Measurements from ENCODE around the gene RAB3GAP2. TPM values are rescaled to one million over a fixed set of nuclear protein-coding genes. Genes with fewer than 3 reads are reported as not detected.

The RAB3GAP2 gene
- total RNA-seq, 1 donor from 2014 or later, result 33.0 TPM

- Histone ChIP-seq H3K36me3 (ENCODE audit: control insufficient read depth, insufficient read depth, low read length) (no peaks in the 10 kb centered on the region), H3K4me3 (ENCODE audit: low read depth, low read length) (no peak overlapping the region), H3K27me3 (ENCODE audit: control insufficient read depth, insufficient read depth, low read length) (no peaks in the 10 kb centered on the region)
- DNase-seq (ENCODE audit: low read depth), result no peak
- no peak for TF ChIP-seq CTCF (IDR thresholded peaks at IDR 0.05; ENCODE audit: insufficient read depth, low read length, poor library complexity, severe bottlenecking)
Observed at GRCh38 chr1:220195701-220196100, 76.6 kb downstream of the RAB3GAP2 start.

GRCh38 chr1:220189750-220190347 lies 82.4 kb downstream of the RAB3GAP2 start:
- DNase-seq (ENCODE audit: low read depth), result peak; percentile 7
- peaks cover 2% of the 10 kb centered on the region for H3K36me3 ChIP-seq (ENCODE audit: control insufficient read depth, insufficient read depth, low read length)
- peak; percentile 45 for TF ChIP-seq CTCF (IDR thresholded peaks at IDR 0.05; ENCODE audit: insufficient read depth, low read length, poor library complexity, severe bottlenecking)

GRCh38 chr1:220188538-220188937 lies 83.7 kb downstream of the RAB3GAP2 start:
- no peaks in the 10 kb centered on the region for H3K27me3 ChIP-seq (ENCODE audit: control insufficient read depth, insufficient read depth, low read length)
- H3K36me3 ChIP-seq (ENCODE audit: control insufficient read depth, insufficient read depth, low read length), result peaks cover 2% of the 10 kb centered on the region
- no peak for DNase-seq (ENCODE audit: low read depth)
- TF ChIP-seq CTCF (IDR thresholded peaks at IDR 0.05; ENCODE audit: insufficient read depth, low read length, poor library complexity, severe bottlenecking), result no peak
- no peak overlapping the region for H3K4me3 ChIP-seq (ENCODE audit: low read depth, low read length)

More at GRCh38 chr1:220189750-220190347, 82.4 kb downstream of the RAB3GAP2 start:
- Histone ChIP-seq H3K27me3 (ENCODE audit: control insufficient read depth, insufficient read depth, low read length) (no peaks in the 10 kb centered on the region), H3K4me3 (ENCODE audit: low read depth, low read length) (no peak overlapping the region)

GRCh38 chr1:220186752-220187151 lies 85.5 kb downstream of the RAB3GAP2 start:
- H3K4me3 ChIP-seq (ENCODE audit: low read depth, low read length), result no peak overlapping the region
- peaks cover 2% of the 10 kb centered on the region for H3K36me3 ChIP-seq (ENCODE audit: control insufficient read depth, insufficient read depth, low read length)
- DNase-seq (ENCODE audit: low read depth), result no peak
- TF ChIP-seq CTCF (IDR thresholded peaks at IDR 0.05; ENCODE audit: insufficient read depth, low read length, poor library complexity, severe bottlenecking), result no peak
- H3K27me3 ChIP-seq (ENCODE audit: control insufficient read depth, insufficient read depth, low read length), result no peaks in the 10 kb centered on the region

GRCh38 chr1:220184506-220184905 lies 87.7 kb downstream of the RAB3GAP2 start:
- H3K36me3 ChIP-seq (ENCODE audit: control insufficient read depth, insufficient read depth, low read length), result peaks cover 2% of the 10 kb centered on the region
- TF ChIP-seq CTCF (IDR thresholded peaks at IDR 0.05; ENCODE audit: insufficient read depth, low read length, poor library complexity, severe bottlenecking), result no peak

GRCh38 chr1:220182656-220183055 lies 89.6 kb downstream of the RAB3GAP2 start:
- no peaks in the 10 kb centered on the region for H3K27me3 ChIP-seq (ENCODE audit: control insufficient read depth, insufficient read depth, low read length)
- no peak overlapping the region for H3K4me3 ChIP-seq (ENCODE audit: low read depth, low read length)
- DNase-seq (ENCODE audit: low read depth), result no peak
- H3K36me3 ChIP-seq (ENCODE audit: control insufficient read depth, insufficient read depth, low read length), result peaks cover 2% of the 10 kb centered on the region
- no peak for TF ChIP-seq CTCF (IDR thresholded peaks at IDR 0.05; ENCODE audit: insufficient read depth, low read length, poor library complexity, severe bottlenecking)

More at GRCh38 chr1:220184506-220184905, 87.7 kb downstream of the RAB3GAP2 start:
- H3K27me3 ChIP-seq (ENCODE audit: control insufficient read depth, insufficient read depth, low read length), result no peaks in the 10 kb centered on the region
- DNase-seq (ENCODE audit: low read depth), result no peak
- no peak overlapping the region for H3K4me3 ChIP-seq (ENCODE audit: low read depth, low read length)
